H9 (cell line): ENCODE data around the gene PPP1R3C. TPM values are rescaled to one million over a fixed set of nuclear protein-coding genes. Genes with fewer than 3 reads are reported as not detected.

Experiments
- DNase-seq: peaks from one replicate; pipeline ENCODE4 v3.0.0-alpha.2; 2017
- H2AFZ ChIP-seq: one replicate; pipeline ENCODE4 v1.6.1; 2013; ENCODE audit warnings: mild to moderate bottlenecking, low read length, control low read depth, moderate library complexity
- H2AK5ac ChIP-seq: 2 replicates; pipeline ENCODE4 v1.6.1; 2013; ENCODE audit warnings: low read length, control low read depth, mixed read lengths; ENCODE audit not compliant: insufficient read length
- H2BK120ac ChIP-seq: one replicate; pipeline ENCODE4 v1.6.1; 2013; ENCODE audit warnings: low read depth, mild to moderate bottlenecking, low read length, control low read depth, inconsistent platforms; ENCODE audit not compliant: poor library complexity, severe bottlenecking
- H2BK12ac ChIP-seq: 2 replicates; pipeline ENCODE4 v1.6.1; 2013; ENCODE audit warnings: low read length, control low read depth, mixed read lengths, low read depth; ENCODE audit not compliant: insufficient read length
- H2BK15ac ChIP-seq: 2 replicates; pipeline ENCODE4 v1.6.1; 2013; ENCODE audit warnings: low read depth, low read length, control low read depth
- H2BK20ac ChIP-seq: one replicate; pipeline ENCODE4 v1.6.1; 2013; ENCODE audit warnings: low read depth, mild to moderate bottlenecking, low read length, control low read depth, inconsistent platforms; ENCODE audit not compliant: poor library complexity, severe bottlenecking
- H2BK5ac ChIP-seq: 2 replicates; pipeline ENCODE4 v1.6.1; 2013; ENCODE audit warnings: low read length, control low read depth, mixed read lengths; ENCODE audit not compliant: insufficient read length
- H3K14ac ChIP-seq: 2 replicates; pipeline ENCODE4 v1.6.1; 2013; ENCODE audit warnings: low read length, control low read depth; ENCODE audit not compliant: insufficient read depth
- H3K18ac ChIP-seq: 2 replicates; pipeline ENCODE4 v1.6.1; 2013; ENCODE audit warnings: low read depth, mild to moderate bottlenecking, mixed read lengths, low read length, control low read depth; ENCODE audit not compliant: insufficient read length
- H3K23ac ChIP-seq: 2 replicates; pipeline ENCODE4 v1.6.1; 2013; ENCODE audit warnings: low read length, control low read depth, mixed read lengths, low read depth; ENCODE audit not compliant: insufficient read length
- H3K23me2 ChIP-seq: 2 replicates; pipeline ENCODE4 v1.6.1; 2013; ENCODE audit warnings: low read depth, mild to moderate bottlenecking, mixed read lengths, low read length, control low read depth; ENCODE audit not compliant: insufficient read length, poor library complexity, severe bottlenecking
- H3K27ac ChIP-seq: 2 replicates; pipeline ENCODE4 v1.5.1; 2013; ENCODE audit warnings: low read length, control low read depth, mixed read lengths, low read depth; ENCODE audit not compliant: insufficient read length
- H3K27me3 ChIP-seq: 2 replicates; pipeline ENCODE4 v1.6.1; 2013; ENCODE audit warnings: low read length, control low read depth, inconsistent platforms; ENCODE audit not compliant: insufficient read depth
- H3K4ac ChIP-seq: 2 replicates; pipeline ENCODE4 v1.6.1; 2013; ENCODE audit warnings: low read depth, mild to moderate bottlenecking, control low read depth, inconsistent platforms, low read length, moderate library complexity
- H3K4me1 ChIP-seq: 2 replicates; pipeline ENCODE4 v1.6.1; 2013; ENCODE audit warnings: low read length, control low read depth, inconsistent platforms; ENCODE audit not compliant: insufficient read depth
- H3K4me2 ChIP-seq: 2 replicates; pipeline ENCODE4 v1.6.1; 2013; ENCODE audit warnings: low read length, control low read depth, mixed read lengths; ENCODE audit not compliant: insufficient read length, insufficient read depth
- H3K56ac ChIP-seq: 2 replicates; pipeline ENCODE4 v1.6.1; 2013; ENCODE audit warnings: low read depth, mild to moderate bottlenecking, mixed read lengths, low read length, control low read depth; ENCODE audit not compliant: insufficient read length
- H3K79me1 ChIP-seq: 2 replicates; pipeline ENCODE4 v1.6.1; 2013; ENCODE audit warnings: low read depth, mild to moderate bottlenecking, moderate library complexity, low read length, control low read depth, inconsistent platforms; ENCODE audit not compliant: insufficient read depth, poor library complexity, severe bottlenecking
- H3K79me2 ChIP-seq: 2 replicates; pipeline ENCODE4 v1.6.1; 2013; ENCODE audit warnings: low read length, control low read depth, inconsistent platforms; ENCODE audit not compliant: insufficient read depth
- H3K9ac ChIP-seq: 2 replicates; pipeline ENCODE4 v1.6.1; 2013; ENCODE audit warnings: low read length, control low read depth, mixed read lengths; ENCODE audit not compliant: insufficient read length; ENCODE audit errors: extremely low read depth
- H3K9me3 ChIP-seq: one replicate; pipeline ENCODE4 v1.6.1; 2013; ENCODE audit warnings: low read depth, low read length, inconsistent platforms; ENCODE audit not compliant: control insufficient read depth
- H3T11ph ChIP-seq: one replicate; pipeline ENCODE4 v1.6.1; 2013; ENCODE audit warnings: mild to moderate bottlenecking, low read length, control low read depth, inconsistent platforms
- H4K20me1 ChIP-seq: one replicate; pipeline ENCODE4 v1.6.1; 2013; ENCODE audit not compliant: control insufficient read depth, insufficient read length, insufficient read depth
- H4K5ac ChIP-seq: 2 replicates; pipeline ENCODE4 v1.6.1; 2013; ENCODE audit warnings: low read depth, mild to moderate bottlenecking, mixed read lengths, low read length, control low read depth; ENCODE audit not compliant: insufficient read length
- H4K8ac ChIP-seq: replicated peaks from 2 replicates; pipeline ENCODE4 v1.6.1; 2013; ENCODE audit warnings: low read length, control low read depth, mixed read lengths, low read depth; ENCODE audit not compliant: insufficient read length
- H4K91ac ChIP-seq: 2 replicates; pipeline ENCODE4 v1.6.1; 2013; ENCODE audit warnings: low read depth, mild to moderate bottlenecking, moderate library complexity, mixed read lengths, low read length, control low read depth; ENCODE audit not compliant: insufficient read length
- H3K27ac Mint-ChIP-seq, 3 experiments: 2 replicates in 2 of 3; 3 replicates in 1 of 3; pipeline ENCODE4 v1.8.0; 2020 to 2021; ENCODE audit warnings: mixed read lengths in 3 of 3, mild to moderate bottlenecking in 1 of 3, moderate library complexity in 1 of 3
- H3K27me3 Mint-ChIP-seq: 2 replicates; pipeline ENCODE4 v1.8.0; 2021; ENCODE audit warnings: low read depth, mild to moderate bottlenecking, moderate library complexity, mixed read lengths
- H3K36me3 Mint-ChIP-seq, 3 experiments: 2 replicates in 2 of 3; 3 replicates in 1 of 3; pipeline ENCODE4 v1.8.0; 2020 to 2021; ENCODE audit warnings: low read depth in 3 of 3, mixed read lengths in 3 of 3; ENCODE audit not compliant: insufficient read depth in 1 of 3
- H3K4me1 Mint-ChIP-seq, 2 experiments: 2 replicates each; pipeline ENCODE4 v1.8.0; 2020; ENCODE audit warnings: mixed read lengths in 2 of 2
- H3K4me3 Mint-ChIP-seq, 2 experiments: 2 replicates in 1 of 2; 3 replicates in 1 of 2; pipeline ENCODE4 v1.8.0; 2020 to 2021; ENCODE audit warnings: mild to moderate bottlenecking in 2 of 2, mixed read lengths in 2 of 2, moderate library complexity in 1 of 2
- H3K9me3 Mint-ChIP-seq, 2 experiments: 2 replicates in 1 of 2; 3 replicates in 1 of 2; pipeline ENCODE4 v1.8.0; 2020; ENCODE audit warnings: mild to moderate bottlenecking in 2 of 2, mixed read lengths in 2 of 2, moderate library complexity in 1 of 2
- WGBS: extraction: QIAGEN DNeasy Blood & Tissue Kit; methylation state at CpG from one replicate; pipeline ENCODE4 v1.1.7; 2013; ENCODE audit warnings: missing lambda C conversion rate, low lambda C conversion rate, mixed read lengths; ENCODE audit not compliant: insufficient read length; ENCODE audit errors: extremely low coverage; 5-methylcytosine and 5-hydroxymethylcytosine counted together
- total RNA-seq: library from RNA; stranded (reverse); gene quantifications from 2 replicates; pipeline ENCODE4 v1.2.1, GENCODE V29; 2021
- TF ChIP-seq, protein P1 (sequence below): fragments of 200-600 bp; sonication (generic); conservative IDR thresholded peaks from 3 replicates; pipeline ENCODE4 v1.8.0; 2021; ENCODE audit warnings: antibody characterized with exemption, mild to moderate bottlenecking

Gene PPP1R3C
- total RNA-seq, 1 experiment from 2014 or later, result 1.2 TPM

GRCh38 chr10:91629715-91630549 is 2.9 kb downstream of the PPP1R3C start:
- no peak overlapping the region for H2AFZ ChIP-seq
- Mint-ChIP-seq H3K27ac (no peak overlapping the region), H3K36me3 (peaks cover 2 to 13% (median 7%) of the 10 kb centered on the region in 3 experiments; a peak in 5 of 7 replicates), H3K4me3 (no peak overlapping the region), H3K4me1 (peaks cover 9% of the 10 kb centered on the region in 2 experiments), H3K27me3 (peaks cover 35% of the 10 kb centered on the region), H3K9me3 (no peaks in the 10 kb centered on the region)
- H4K8ac ChIP-seq, result no peak overlapping the region
- H3K4me2 ChIP-seq, result no peak overlapping the region
- TF ChIP-seq, protein P1, sequence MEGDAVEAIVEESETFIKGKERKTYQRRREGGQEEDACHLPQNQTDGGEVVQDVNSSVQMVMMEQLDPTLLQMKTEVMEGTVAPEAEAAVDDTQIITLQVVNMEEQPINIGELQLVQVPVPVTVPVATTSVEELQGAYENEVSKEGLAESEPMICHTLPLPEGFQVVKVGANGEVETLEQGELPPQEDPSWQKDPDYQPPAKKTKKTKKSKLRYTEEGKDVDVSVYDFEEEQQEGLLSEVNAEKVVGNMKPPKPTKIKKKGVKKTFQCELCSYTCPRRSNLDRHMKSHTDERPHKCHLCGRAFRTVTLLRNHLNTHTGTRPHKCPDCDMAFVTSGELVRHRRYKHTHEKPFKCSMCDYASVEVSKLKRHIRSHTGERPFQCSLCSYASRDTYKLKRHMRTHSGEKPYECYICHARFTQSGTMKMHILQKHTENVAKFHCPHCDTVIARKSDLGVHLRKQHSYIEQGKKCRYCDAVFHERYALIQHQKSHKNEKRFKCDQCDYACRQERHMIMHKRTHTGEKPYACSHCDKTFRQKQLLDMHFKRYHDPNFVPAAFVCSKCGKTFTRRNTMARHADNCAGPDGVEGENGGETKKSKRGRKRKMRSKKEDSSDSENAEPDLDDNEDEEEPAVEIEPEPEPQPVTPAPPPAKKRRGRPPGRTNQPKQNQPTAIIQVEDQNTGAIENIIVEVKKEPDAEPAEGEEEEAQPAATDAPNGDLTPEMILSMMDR, result no peak
- H3K79me1 ChIP-seq, result no peaks in the 10 kb centered on the region
- no peaks in the 10 kb centered on the region for H4K20me1 ChIP-seq
- no peak overlapping the region for H3K27ac ChIP-seq
- no peak overlapping the region for H3K14ac ChIP-seq
- H4K5ac ChIP-seq, result no peak overlapping the region
- H3K18ac ChIP-seq, result no peak overlapping the region
- H3K23ac ChIP-seq, result no peak overlapping the region
- H2BK15ac ChIP-seq, result no peak overlapping the region
- no peak overlapping the region for H3T11ph ChIP-seq
- H2BK20ac ChIP-seq, result no peak overlapping the region
- H3K27me3 ChIP-seq, result peaks cover 6% of the 10 kb centered on the region; the same call in 1 of the 2 replicates
- H3K9ac ChIP-seq, result no peak overlapping the region
- peaks cover 6% of the 10 kb centered on the region for H3K23me2 ChIP-seq
- H3K79me2 ChIP-seq, result no peaks in the 10 kb centered on the region
- no peak overlapping the region for H2BK5ac ChIP-seq
- H2BK120ac ChIP-seq, result no peak overlapping the region
- no CpG with 5 or more reads among the region's 11 CpGs for WGBS
- no peak overlapping the region for H2AK5ac ChIP-seq
- no peaks in the 10 kb centered on the region for H3K9me3 ChIP-seq
- no peak overlapping the region for H3K56ac ChIP-seq
- DNase-seq, result no peak
- no peaks in the 10 kb centered on the region for H3K4me1 ChIP-seq
- H3K4ac ChIP-seq, result no peak overlapping the region
- no peak overlapping the region for H4K91ac ChIP-seq
- no peak overlapping the region for H2BK12ac ChIP-seq
